GM21526 (cell line): Measurements from ENCODE around the gene UBE2E2.
A peak's percentile ranks its signal among the peaks of the same experiment; 100 is the strongest.

Source experiments
- ATAC-seq: cut with Tn5 transposase; IDR thresholded peaks from one replicate; pipeline ENCODE4 v1.9.1; 2021; ENCODE audit warnings: moderate library complexity; ENCODE audit not compliant: unreplicated experiment, low FRiP score

Gene UBE2E2

GRCh38 chr3:23461069-23461468 lies 257.9 kb downstream of the UBE2E2 start:
- ATAC-seq = no peak

DNA sequence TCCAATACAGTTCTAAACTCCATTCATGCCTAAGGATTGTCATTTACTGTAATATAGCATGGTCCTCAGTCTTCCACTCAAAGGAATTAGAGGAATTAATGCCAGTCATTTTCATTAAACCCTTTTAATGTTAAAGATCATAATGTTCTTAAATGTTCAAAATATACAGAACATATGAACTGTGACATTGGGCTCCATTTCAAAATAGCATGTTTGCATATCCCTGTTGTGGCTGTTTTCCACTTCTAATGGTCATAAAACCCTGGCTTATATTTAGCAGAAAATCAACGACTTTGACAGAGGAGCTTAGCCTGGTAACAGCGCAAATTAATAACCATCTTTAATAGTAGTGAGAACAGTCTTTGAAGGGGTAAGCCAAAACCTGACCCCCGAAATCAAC lies 260.7 kb downstream of the UBE2E2 start:
- ATAC-seq = no peak

GRCh38 chr3:23465569-23465968 lies 262.4 kb downstream of the UBE2E2 start:
- ATAC-seq = no peak

DNA sequence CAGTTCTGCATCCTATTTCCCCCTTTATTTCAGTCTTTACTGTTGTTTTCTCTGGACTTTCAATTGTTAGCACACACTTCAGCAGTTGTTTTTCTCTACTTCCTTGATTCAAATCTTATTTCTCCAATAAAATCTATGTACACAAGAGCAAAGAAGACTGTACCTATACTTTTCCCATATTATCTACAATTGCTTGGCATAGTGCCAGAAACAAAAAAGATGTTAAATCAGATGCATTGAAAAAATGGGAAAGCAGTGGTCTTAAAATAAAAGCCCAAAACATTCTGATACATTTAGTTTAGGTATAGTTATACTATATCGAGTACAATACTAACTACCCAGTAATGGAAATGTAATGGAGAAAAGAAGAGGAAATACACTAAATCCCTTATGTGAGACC lies 265.1 kb downstream of the UBE2E2 start:
- no peak for ATAC-seq

GRCh38 chr3:23474580-23475357 lies 271.6 kb downstream of the UBE2E2 start:
- no peak for ATAC-seq

- ATAC-seq = no peak
Measured at GRCh38 chr3:23475446-23475845, 272.3 kb downstream of the UBE2E2 start.

DNA sequence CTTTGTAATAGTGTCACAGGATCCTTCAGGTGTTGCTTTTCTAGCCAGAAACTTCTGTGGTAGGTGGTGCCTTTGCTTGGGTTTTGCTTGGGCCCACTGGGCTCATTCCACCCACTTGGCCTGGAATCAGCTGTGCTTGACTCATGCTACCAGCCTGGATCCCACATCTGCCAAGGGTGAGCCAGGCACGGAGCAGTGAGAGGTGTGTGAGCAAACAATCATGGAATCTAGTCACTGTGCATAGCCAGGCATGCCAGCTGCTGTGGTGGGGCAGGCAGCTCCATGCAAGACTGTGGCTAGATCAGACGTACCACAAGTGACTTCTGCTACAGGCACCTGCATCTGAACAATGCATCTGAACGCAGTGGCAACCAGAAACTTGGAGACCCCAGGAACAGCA lies 275.9 kb downstream of the UBE2E2 start:
- ATAC-seq = no peak

DNA sequence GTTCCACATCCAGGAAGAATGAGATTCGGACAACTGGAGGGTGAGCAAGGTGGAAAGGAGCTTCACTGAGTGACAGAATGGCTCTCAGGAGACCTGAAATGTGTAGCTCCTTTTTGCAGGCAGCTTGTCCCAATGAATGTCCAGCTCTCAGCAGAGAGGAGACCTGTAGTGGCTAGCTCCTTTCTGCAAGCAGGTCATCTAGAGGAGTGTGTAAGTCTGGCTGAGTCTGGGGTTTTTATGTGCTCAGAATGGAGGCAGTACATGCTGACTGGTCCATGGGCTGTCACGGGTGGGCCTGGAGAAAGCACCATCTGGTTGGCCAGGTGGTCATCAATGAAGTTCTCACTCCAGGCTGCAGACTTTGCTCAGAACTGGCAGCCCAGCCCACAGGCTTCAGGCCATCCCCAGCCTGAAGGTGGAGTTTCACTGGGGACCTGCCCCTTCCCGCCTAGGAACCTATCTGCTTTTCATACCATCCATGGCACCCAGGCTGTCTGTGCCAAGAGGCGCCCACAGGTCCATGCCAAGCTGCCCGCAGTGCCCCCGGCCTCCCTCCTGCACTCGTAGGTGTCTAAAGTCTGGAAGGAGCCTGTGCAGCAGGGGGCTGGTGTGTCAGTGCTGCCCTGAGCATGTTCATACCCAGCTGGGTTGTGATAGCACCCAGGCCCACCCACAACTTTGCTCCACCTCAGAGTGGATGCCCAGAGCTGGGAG lies 276.6 kb downstream of the UBE2E2 start:
- no peak for ATAC-seq

DNA sequence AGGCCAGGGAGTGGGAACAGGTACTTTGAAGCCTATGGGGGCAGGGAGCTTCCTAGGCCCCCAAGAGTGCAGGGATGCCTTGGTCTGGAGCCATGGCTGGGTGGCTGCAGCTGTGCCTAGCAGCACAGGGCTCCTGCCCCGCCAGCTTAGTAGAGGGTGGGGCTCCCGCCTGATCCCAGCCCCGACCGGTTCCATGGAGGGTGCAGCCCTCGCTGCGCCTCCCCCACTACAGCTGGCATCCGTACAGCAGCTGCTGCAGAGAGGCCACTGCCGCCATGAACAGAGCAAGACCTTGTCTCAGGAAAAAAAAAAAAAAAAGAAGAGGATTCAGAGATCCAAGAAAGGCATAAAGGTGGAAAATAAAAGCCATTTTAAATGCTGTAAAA lies 277.2 kb downstream of the UBE2E2 start:
- no peak for ATAC-seq

- ATAC-seq = no peak
Measured at GRCh38 chr3:23481011-23481615, 278.0 kb downstream of the UBE2E2 start.

- peak; percentile 59 for ATAC-seq
Measured at GRCh38 chr3:23481616-23482278, 278.6 kb downstream of the UBE2E2 start.

GRCh38 chr3:23484386-23484785 lies 281.3 kb downstream of the UBE2E2 start:
- ATAC-seq = no peak

DNA sequence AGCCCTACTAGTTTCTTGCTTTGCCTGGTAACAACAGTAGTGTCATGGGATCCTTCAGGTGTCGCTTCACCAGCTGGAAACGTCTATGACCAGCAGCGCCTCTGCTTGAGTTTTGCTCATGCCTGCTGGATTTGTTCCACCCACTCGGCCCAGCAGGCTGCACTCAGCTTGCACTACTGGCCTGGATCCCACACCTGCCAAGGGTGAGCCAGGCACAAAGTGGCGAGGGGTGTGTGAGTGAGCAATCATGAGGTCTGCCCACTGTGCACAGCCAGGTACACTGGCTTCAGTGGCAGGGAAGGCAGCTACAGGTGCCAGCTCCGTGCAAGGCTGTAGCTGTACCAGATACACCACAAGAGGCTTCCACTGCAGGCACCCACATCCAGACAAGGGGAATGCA lies 282.8 kb downstream of the UBE2E2 start:
- no peak for ATAC-seq

DNA sequence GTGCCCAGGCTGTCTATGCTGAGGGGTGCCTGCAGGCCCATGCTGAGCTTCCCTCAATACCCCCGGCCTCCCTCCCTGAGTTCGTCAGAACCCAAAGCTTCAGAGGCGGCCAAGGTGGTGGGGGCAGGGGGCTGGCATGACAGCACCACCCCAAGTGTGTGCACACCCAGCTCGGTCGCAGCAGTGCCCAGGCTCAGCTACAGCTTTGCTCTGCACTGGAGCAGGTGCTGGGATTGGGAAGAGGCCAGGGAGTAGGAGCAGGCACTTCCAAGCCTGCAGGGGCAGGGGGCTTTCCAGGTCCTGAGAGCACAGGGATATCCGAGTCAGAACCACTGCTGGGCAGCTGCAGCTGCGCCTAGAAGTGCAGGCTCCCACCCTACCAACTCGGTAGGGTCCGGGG lies 283.9 kb downstream of the UBE2E2 start:
- ATAC-seq = no peak

GRCh38 chr3:23488618-23489017 lies 285.5 kb downstream of the UBE2E2 start:
- no peak for ATAC-seq

DNA sequence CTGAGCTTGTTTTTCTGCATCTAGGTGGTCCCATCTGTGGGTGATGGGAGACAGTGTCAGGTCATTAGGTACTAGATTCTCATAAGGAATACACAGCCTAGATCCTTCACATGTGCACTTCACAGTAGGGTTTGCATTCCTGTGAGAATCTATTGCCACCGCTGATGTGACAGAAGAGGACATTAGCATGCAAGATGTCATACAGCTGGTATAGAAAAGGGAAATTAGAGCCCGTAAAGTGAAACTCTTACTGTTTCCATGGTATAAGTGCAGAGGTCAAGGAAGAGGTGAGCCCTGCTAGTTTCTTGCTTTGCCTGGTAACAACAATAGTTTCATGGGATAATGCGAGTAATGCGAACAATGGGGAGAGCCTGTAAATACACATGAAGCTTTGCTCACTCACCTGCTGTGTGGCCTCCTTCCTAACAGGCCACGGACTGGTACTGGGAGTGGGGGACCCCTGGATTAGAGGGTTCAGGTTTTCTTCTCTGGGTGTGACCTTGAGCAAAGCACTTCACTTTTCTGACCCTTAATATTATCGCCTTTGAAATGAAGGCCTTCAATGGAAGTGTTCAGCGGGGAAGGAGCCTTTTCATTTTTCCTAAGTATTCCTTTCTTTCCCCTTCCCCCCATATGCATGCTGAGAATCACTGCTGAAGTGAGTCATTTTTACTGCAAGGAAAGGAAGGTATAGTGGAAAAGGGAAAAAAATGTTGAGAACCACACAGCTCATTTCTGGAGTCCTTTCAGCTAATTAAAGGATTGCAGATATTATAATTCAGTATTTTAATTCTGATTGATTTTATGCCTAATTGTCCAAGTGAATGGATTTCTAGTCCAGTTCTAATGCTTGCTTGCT lies 286.4 kb downstream of the UBE2E2 start:
- no peak for ATAC-seq

GRCh38 chr3:23490459-23490858 lies 287.3 kb downstream of the UBE2E2 start:
- ATAC-seq = no peak

DNA sequence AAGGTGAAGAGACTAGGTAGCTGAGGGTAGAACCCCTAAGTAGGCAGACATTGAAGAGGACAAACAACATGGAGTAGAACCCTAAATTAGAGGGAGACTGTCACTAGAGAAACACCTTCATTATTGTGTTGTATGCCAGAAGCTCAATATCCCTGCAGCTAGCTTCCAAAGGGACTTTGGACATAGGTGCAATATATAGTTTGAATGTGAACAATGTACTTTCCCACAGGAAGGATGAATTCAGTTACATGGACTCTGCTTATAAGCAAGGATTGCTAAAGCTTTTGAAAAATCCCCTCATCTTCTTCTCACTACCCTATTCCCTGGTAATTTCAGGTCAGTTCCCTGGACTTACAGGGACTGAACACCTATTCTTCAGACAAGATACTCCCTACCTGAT lies 288.9 kb downstream of the UBE2E2 start:
- no peak for ATAC-seq

DNA sequence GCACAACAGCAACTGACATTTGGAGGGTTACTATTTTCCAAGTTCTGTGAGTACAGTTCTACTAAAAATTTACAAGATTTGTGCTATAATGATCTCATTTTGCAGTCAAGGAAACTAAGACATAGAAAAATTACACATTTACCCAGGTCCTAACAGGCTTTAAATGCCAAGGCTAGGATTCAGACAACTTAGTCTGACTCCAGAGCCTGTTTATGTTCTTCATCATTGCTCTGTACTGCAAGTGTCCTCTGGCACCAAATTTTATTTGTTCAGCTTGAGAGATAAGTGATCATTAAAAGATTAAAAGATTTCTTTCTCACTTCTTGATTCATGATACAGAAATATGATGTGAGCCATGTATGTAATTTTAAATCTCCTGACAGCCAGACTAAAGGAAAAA lies 290.8 kb downstream of the UBE2E2 start:
- ATAC-seq = no peak

GRCh38 chr3:23494967-23495366 lies 291.8 kb downstream of the UBE2E2 start:
- ATAC-seq = no peak
